Progenitor cell of endocrine pancreas (in vitro differentiated cells): ENCODE data around the gene LITAFD. TPM values are rescaled to one million over a fixed set of nuclear protein-coding genes. Genes with fewer than 3 reads are reported as not detected.

ENCODE experiments used
- DNase-seq: peaks from one replicate; pipeline ENCODE4 v3.0.0; 2021; ENCODE audit warnings: low spot score; ENCODE audit not compliant: unreplicated experiment
- H3K27ac Mint-ChIP-seq: 2 replicates; pipeline ENCODE4 v1.8.0; 2021; ENCODE audit warnings: mild to moderate bottlenecking, moderate library complexity, mixed read lengths
- H3K27me3 Mint-ChIP-seq: 2 replicates; pipeline ENCODE4 v1.8.0; 2021; ENCODE audit warnings: mixed read lengths
- H3K36me3 Mint-ChIP-seq: 2 replicates; pipeline ENCODE4 v1.8.0; 2022; ENCODE audit warnings: mixed read lengths; ENCODE audit not compliant: insufficient read depth
- H3K4me1 Mint-ChIP-seq: 2 replicates; pipeline ENCODE4 v1.8.0; 2021; ENCODE audit warnings: low read depth, mixed read lengths
- H3K4me3 Mint-ChIP-seq: 2 replicates; pipeline ENCODE4 v1.8.0; 2021; ENCODE audit warnings: low read depth, mild to moderate bottlenecking, moderate library complexity, mixed read lengths
- H3K9me3 Mint-ChIP-seq: 2 replicates; pipeline ENCODE4 v1.8.0; 2021; ENCODE audit warnings: low read depth, mixed read lengths
- CTCF ChIP-seq: fragments of 200-600 bp; sonication (generic); IDR thresholded peaks from one replicate; pipeline ENCODE4 v1.5.0; 2021; ENCODE audit warnings: antibody characterized with exemption, mild to moderate bottlenecking; ENCODE audit not compliant: unreplicated experiment
- total RNA-seq: library from RNA; stranded (reverse); gene quantifications from 2 replicates; pipeline ENCODE4 v1.2.1, GENCODE V29; 2021

Gene LITAFD
- total RNA-seq, 1 donor from 2014 or later, result not detected

DNA sequence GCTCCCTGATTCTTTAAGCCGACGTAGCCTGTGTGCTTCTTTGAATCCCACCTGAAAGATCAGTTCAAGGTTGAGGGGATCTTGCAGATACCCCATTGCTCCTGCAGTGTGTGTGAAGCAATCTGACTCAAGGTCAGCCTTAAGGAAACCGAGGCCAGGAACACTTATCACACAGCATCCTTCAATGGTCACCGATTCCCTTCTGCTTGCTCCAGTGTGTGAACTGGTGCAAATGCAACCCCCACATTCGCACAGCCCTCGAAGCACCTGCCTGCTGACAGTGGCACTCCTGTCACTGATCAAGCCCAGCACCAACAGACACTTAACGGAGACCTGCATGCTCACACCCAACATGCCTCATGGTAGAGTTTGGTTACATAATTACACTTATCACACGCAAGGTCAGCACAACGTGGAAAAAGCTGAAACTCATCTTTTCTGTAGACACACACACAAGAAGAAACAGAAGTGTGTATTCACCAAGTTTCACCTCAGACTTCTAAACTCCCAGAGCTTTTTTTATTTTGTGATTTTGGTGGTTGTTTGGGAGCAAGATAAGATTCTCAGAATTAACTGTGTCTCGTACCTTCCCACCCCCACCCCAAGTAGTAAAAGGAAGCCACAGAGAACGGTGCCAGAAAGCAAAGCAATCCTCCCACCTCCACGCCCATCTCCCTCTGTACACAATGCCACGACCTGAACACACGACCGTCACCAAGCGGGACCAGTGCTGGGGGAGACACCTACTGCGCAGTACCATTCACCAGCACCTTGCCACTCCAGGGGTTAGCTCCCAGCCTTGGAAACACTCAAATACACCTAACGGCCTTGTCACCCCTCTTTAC lies 37.2 kb downstream of the LITAFD start:
- no peaks in the 10 kb centered on the region for H3K9me3 Mint-ChIP-seq
- peaks cover 45% of the 10 kb centered on the region for H3K36me3 Mint-ChIP-seq
- no peak for TF ChIP-seq CTCF
- peaks cover 24% of the 10 kb centered on the region for H3K4me1 Mint-ChIP-seq
- H3K4me3 Mint-ChIP-seq, result no peak overlapping the region
- peak overlapping the region; percentile 53 for H3K27ac Mint-ChIP-seq
- H3K27me3 Mint-ChIP-seq, result no peaks in the 10 kb centered on the region
- DNase-seq, result no peak

GRCh38 chr16:8919934-8920462 lies 37.8 kb downstream of the LITAFD start:
- Mint-ChIP-seq H3K4me1 (peaks cover 21% of the 10 kb centered on the region), H3K27ac (peak overlapping the region; percentile 53)

GRCh38 chr16:8920645-8921346 lies 38.6 kb downstream of the LITAFD start:
- H3K27ac Mint-ChIP-seq, result peak overlapping the region; percentile 53
- no peaks in the 10 kb centered on the region for H3K27me3 Mint-ChIP-seq
- H3K9me3 Mint-ChIP-seq, result no peaks in the 10 kb centered on the region
- no peak overlapping the region for H3K4me3 Mint-ChIP-seq
- peaks cover 15% of the 10 kb centered on the region for H3K4me1 Mint-ChIP-seq
- TF ChIP-seq CTCF, result no peak
- DNase-seq, result no peak
- peaks cover 44% of the 10 kb centered on the region for H3K36me3 Mint-ChIP-seq

More at GRCh38 chr16:8919934-8920462, 37.8 kb downstream of the LITAFD start:
- Mint-ChIP-seq H3K27me3 (no peaks in the 10 kb centered on the region), H3K36me3 (peaks cover 44% of the 10 kb centered on the region), H3K9me3 (no peaks in the 10 kb centered on the region), H3K4me3 (no peak overlapping the region)
- DNase-seq, result no peak
- no peak for TF ChIP-seq CTCF

DNA sequence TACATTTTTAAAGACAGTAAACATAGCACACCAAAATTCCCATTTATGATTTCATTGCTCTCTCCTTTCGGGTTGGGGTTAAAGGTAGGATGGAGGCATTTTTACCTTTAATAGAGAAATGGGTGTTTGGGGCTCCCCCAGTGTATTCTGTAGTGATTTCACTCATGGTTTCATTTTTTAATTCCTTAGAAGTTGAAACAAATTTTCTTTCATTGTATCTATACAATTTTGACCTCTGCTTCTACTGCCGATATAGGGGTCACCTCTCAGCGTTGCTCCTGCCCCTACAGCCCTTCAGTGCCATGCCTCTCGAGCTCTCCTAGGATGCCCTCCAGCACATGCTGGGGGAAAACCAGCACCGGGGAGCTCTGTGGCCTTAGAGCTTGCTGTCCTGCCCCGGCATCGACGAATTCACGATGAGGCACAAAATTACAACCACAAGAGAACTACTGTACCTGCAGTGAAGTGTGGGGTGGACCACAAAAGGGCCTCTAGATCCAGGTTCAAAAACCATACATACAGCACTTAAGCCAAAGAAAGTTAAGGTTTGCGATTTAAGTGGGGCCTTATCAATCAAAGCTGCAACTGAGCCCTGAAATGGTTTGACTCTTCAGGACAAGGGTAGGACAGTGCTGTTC lies 39.3 kb downstream of the LITAFD start:
- TF ChIP-seq CTCF, result no peak
- no peak overlapping the region for H3K4me3 Mint-ChIP-seq
- H3K27me3 Mint-ChIP-seq, result no peaks in the 10 kb centered on the region
- peaks cover 40% of the 10 kb centered on the region for H3K36me3 Mint-ChIP-seq
- DNase-seq, result no peak
- H3K4me1 Mint-ChIP-seq, result peaks cover 8% of the 10 kb centered on the region
- H3K9me3 Mint-ChIP-seq, result no peaks in the 10 kb centered on the region
- H3K27ac Mint-ChIP-seq, result peak overlapping the region; percentile 37

- Mint-ChIP-seq H3K27me3 (no peaks in the 10 kb centered on the region), H3K9me3 (no peaks in the 10 kb centered on the region), H3K4me1 (peaks cover 3% of the 10 kb centered on the region), H3K4me3 (no peak overlapping the region), H3K27ac (no peak overlapping the region), H3K36me3 (peaks cover 33% of the 10 kb centered on the region)
- TF ChIP-seq CTCF, result no peak
- DNase-seq, result no peak
Measured at GRCh38 chr16:8923199-8923598, 41.0 kb downstream of the LITAFD start.
